B cell (primary cell): ENCODE data around the gene WDFY2. TPM values are rescaled to one million over a fixed set of nuclear protein-coding genes. Genes with fewer than 3 reads are reported as not detected.

Experiments
- ATAC-seq: fragments of 200-7000 bp; cut with Tn5 transposase; one replicate; pipeline ENCODE4 v1.10.0; 2021; ENCODE audit warnings: low read depth, mild to moderate bottlenecking, moderate number of reproducible peaks, moderate library complexity
- CTCF ChIA-PET: fragments of 350-600 bp; sonication (Branson Sonifier 250); formaldehyde crosslinking; loops from one replicate; lab custom pipeline; 2021; ENCODE audit warnings: antibody characterized with exemption, inconsistent platforms; lab: Charles Lee
- POLR2A ChIA-PET: fragments of 350-600 bp; sonication (Branson Sonifier 250); formaldehyde crosslinking; loops from one replicate; lab custom pipeline; 2021; ENCODE audit warnings: antibody characterized with exemption; lab: Charles Lee
- DNase-seq: peaks from one replicate; pipeline ENCODE4 v3.0.0; 2013
- H2AFZ ChIP-seq: 2 replicates; pipeline ENCODE4 v1.6.1; 2012; ENCODE audit warnings: mild to moderate bottlenecking, low read depth, low read length; ENCODE audit not compliant: insufficient read depth, poor library complexity, severe bottlenecking
- H3K27ac ChIP-seq, 2 donors: 1 replicate in 1 of 2; 2 replicates in 1 of 2; pipeline ENCODE4 v1.5.1; 2012 to 2013; ENCODE audit warnings: low read length in 2 of 2, mild to moderate bottlenecking in 2 of 2, moderate library complexity in 1 of 2
- H3K27me3 ChIP-seq, 4 experiments: fragments of 200-600 bp in 1 of 4; sonication (generic) in 1 of 4; replicated peaks in 1 of 4; 1 replicate in 2 of 4; 2 replicates in 2 of 4; pipeline versions ENCODE4 v1.6.1 to v1.7.0; 2013 to 2016; ENCODE audit warnings: low read length in 3 of 4, mild to moderate bottlenecking in 2 of 4, mixed read lengths in 1 of 4, moderate library complexity in 1 of 4; ENCODE audit not compliant: insufficient read depth in 4 of 4, control insufficient read depth in 3 of 4; ENCODE audit errors: control extremely low read depth in 1 of 4
- H3K36me3 ChIP-seq, 2 experiments: replicated peaks in 1 of 2; 1 replicate in 1 of 2; 2 replicates in 1 of 2; pipeline versions ENCODE4 v1.6.1 to v1.7.1; 2013; ENCODE audit warnings: low read length in 1 of 2; ENCODE audit not compliant: insufficient read depth in 2 of 2, control insufficient read depth in 1 of 2; ENCODE audit errors: control extremely low read depth in 1 of 2, extremely low read depth in 1 of 2
- H3K4me1 ChIP-seq, 2 donors: fragments of 200-600 bp in 1 of 2; sonication (generic) in 1 of 2; 1 replicate in 1 of 2; 2 replicates in 1 of 2; pipeline versions ENCODE4 v1.5.1 to v1.6.1; 2013 to 2017; ENCODE audit warnings: low read length in 2 of 2; ENCODE audit not compliant: control insufficient read depth in 2 of 2, insufficient read depth in 2 of 2
- H3K4me2 ChIP-seq: replicated peaks from 2 replicates; pipeline ENCODE3; 2012; ENCODE audit warnings: mild to moderate bottlenecking, low read depth, low read length; ENCODE audit not compliant: poor library complexity, severe bottlenecking
- H3K4me3 ChIP-seq, 5 experiments: fragments of 200-600 bp in 1 of 5; sonication (generic) in 1 of 5; 1 replicate in 3 of 5; 2 replicates in 2 of 5; pipeline versions ENCODE4 v1.5.1 to v1.7.0; 2011 to 2016; ENCODE audit warnings: low read length in 4 of 5, mild to moderate bottlenecking in 4 of 5, low read depth in 2 of 5, control low read depth in 1 of 5, moderate library complexity in 1 of 5; ENCODE audit not compliant: insufficient read depth in 1 of 5; ENCODE audit errors: control extremely low read depth in 1 of 5, extremely low read depth in 1 of 5
- H3K79me2 ChIP-seq: fragments of 200-600 bp; sonication (generic); one replicate; pipeline ENCODE4 v1.6.0; 2016; ENCODE audit warnings: low read length; ENCODE audit not compliant: control insufficient read depth, insufficient read depth
- H3K9ac ChIP-seq: fragments of 200-600 bp; sonication (generic); 2 replicates; pipeline ENCODE4 v1.6.1; 2017; ENCODE audit warnings: mild to moderate bottlenecking, low read length, moderate library complexity
- H3K9me3 ChIP-seq, 3 donors: one replicate each; pipeline versions ENCODE4 v1.6.1 to v1.7.1; 2013; ENCODE audit warnings: low read length in 2 of 3; ENCODE audit not compliant: control insufficient read depth in 2 of 3, insufficient read depth in 1 of 3; ENCODE audit errors: control extremely low read depth in 1 of 3
- H4K20me1 ChIP-seq: 2 replicates; pipeline ENCODE4 v1.6.0; 2012; ENCODE audit warnings: mild to moderate bottlenecking, low read length; ENCODE audit not compliant: insufficient read depth, control insufficient read depth, poor library complexity, severe bottlenecking
- H3K27ac Mint-ChIP-seq: one replicate; pipeline ENCODE4 v1.8.0; 2021; ENCODE audit warnings: mixed read lengths
- H3K27me3 Mint-ChIP-seq: one replicate; pipeline ENCODE4 v1.8.0; 2021; ENCODE audit warnings: mixed read lengths
- H3K4me1 Mint-ChIP-seq: one replicate; pipeline ENCODE4 v1.8.0; 2021; ENCODE audit warnings: mixed read lengths
- H3K4me3 Mint-ChIP-seq: one replicate; pipeline ENCODE4 v1.8.0; 2021; ENCODE audit warnings: mixed read lengths
- H3K9me3 Mint-ChIP-seq: one replicate; pipeline ENCODE4 v1.8.0; 2022; ENCODE audit warnings: mixed read lengths; ENCODE audit not compliant: insufficient read depth
- CTCF ChIP-seq: fragments of 200-600 bp; IDR thresholded peaks from one replicate; pipeline ENCODE4 v1.8.0; 2022; ENCODE audit warnings: antibody characterized with exemption, mild to moderate bottlenecking
- EZH2 ChIP-seq: IDR thresholded peaks from 2 replicates; pipeline ENCODE4 v1.6.1; 2012; ENCODE audit warnings: borderline replicate concordance, low read depth, mild to moderate bottlenecking, moderate library complexity, low read length; ENCODE audit not compliant: insufficient read depth, poor library complexity, severe bottlenecking
- WGBS: methylation state at CpG from one replicate; pipeline ENCODE4 v1.1.5; 2013; ENCODE audit warnings: missing lambda C conversion rate; ENCODE audit not compliant: insufficient coverage; 5-methylcytosine and 5-hydroxymethylcytosine counted together
- intact Hi-C: fragments of 100-400 bp; cut with micrococcal nuclease; formaldehyde crosslinking; loops from one replicate; pipeline ENCODE4 v1.10.0; 2022
- polyA plus RNA-seq: library from polyadenylated mRNA; depleted of rRNA; stranded (reverse); fragments of >200 nt; gene quantifications from 2 replicates; pipeline ENCODE4 v1.2.3, GENCODE V29; 2012
- total RNA-seq, 2 donors: library from RNA; stranded (reverse); fragments of 120-200 nt in 1 of 2; gene quantifications; 1 replicate in 1 of 2; 2 replicates in 1 of 2; pipeline versions ENCODE4 v1.2.3 to v1.2.4, GENCODE V29; 2013 to 2022

WDFY2 gene
- total and polyA plus RNA-seq, 2 donors (not counting 1 experiment from before 2014, with no cell fraction given): 12.4 to 47.7 TPM

- Histone ChIP-seq H4K20me1 (no peaks in the 10 kb centered on the region), H3K27ac (no peak overlapping the region), H3K9me3 (no peaks in the 10 kb centered on the region), H2AFZ (no peak overlapping the region), H3K9ac (no peak overlapping the region), H3K36me3 (peaks cover 8 to 21% of the 10 kb centered on the region in 2 experiments), H3K4me1 (no peaks in the 10 kb centered on the region), H3K27me3 (no peaks in the 10 kb centered on the region), H3K4me2 (no peak overlapping the region), H3K4me3 (no peak overlapping the region), H3K79me2 (no peaks in the 10 kb centered on the region)
- DNase-seq: no peak
- Mint-ChIP-seq H3K4me1 (peaks cover 3% of the 10 kb centered on the region), H3K27me3 (no peaks in the 10 kb centered on the region), H3K4me3 (no peak overlapping the region), H3K27ac (no peak overlapping the region), H3K9me3 (no peaks in the 10 kb centered on the region)
- ATAC-seq: no peak
- TF ChIP-seq EZH2 (no peak), CTCF (no peak)
- ChIA-PET POLR2A (no interaction called here), CTCF (interaction anchor here (0.6 kb wide), 1 partner anchor 114 kb away, joined by 3 read pairs; no protein-coding TSS in a partner anchor)
- intact Hi-C loops: no loop called here
- over 99% methylated on average over 10 of the region's 10 CpGs for WGBS
Observed at GRCh38 chr13:51728972-51729371, 144.7 kb downstream of the WDFY2 start.

- Mint-ChIP-seq H3K27me3 (no peaks in the 10 kb centered on the region), H3K27ac (no peak overlapping the region), H3K4me3 (no peak overlapping the region), H3K9me3 (no peaks in the 10 kb centered on the region), H3K4me1 (peaks cover 3% of the 10 kb centered on the region)
- H3K4me1 ChIP-seq: no peaks in the 10 kb centered on the region
- no peak overlapping the region for H3K27ac ChIP-seq
- intact Hi-C loops: no loop called here
- no peak overlapping the region for H2AFZ ChIP-seq
- H3K27me3 ChIP-seq: no peaks in the 10 kb centered on the region
- ATAC-seq (no peak), DNase-seq (no peak)
- POLR2A ChIA-PET: no interaction called here
- peaks cover 8 to 21% of the 10 kb centered on the region in 2 experiments for H3K36me3 ChIP-seq
- H3K9me3 ChIP-seq: no peaks in the 10 kb centered on the region
- no peak overlapping the region for H3K9ac ChIP-seq
- H4K20me1 ChIP-seq: no peaks in the 10 kb centered on the region
- H3K79me2 ChIP-seq: no peaks in the 10 kb centered on the region
- no peak overlapping the region for H3K4me2 ChIP-seq
- CTCF ChIA-PET: no interaction called here
- WGBS: 94% methylated on average over 10 of the region's 11 CpGs
- no peak overlapping the region for H3K4me3 ChIP-seq
- TF ChIP-seq CTCF (no peak), EZH2 (no peak)
Observed at GRCh38 chr13:51729866-51730553, 145.7 kb downstream of the WDFY2 start.
